Measurements from ENCODE around the gene NHEJ1. TPM values are rescaled to one million over a fixed set of nuclear protein-coding genes. Genes with fewer than 3 reads are reported as not detected.

The NHEJ1 gene
- polyA plus RNA-seq, 1 donor (not counting 4 experiments of a cell fraction or from before 2014, with no cell fraction given), result 13.1 TPM

DNA sequence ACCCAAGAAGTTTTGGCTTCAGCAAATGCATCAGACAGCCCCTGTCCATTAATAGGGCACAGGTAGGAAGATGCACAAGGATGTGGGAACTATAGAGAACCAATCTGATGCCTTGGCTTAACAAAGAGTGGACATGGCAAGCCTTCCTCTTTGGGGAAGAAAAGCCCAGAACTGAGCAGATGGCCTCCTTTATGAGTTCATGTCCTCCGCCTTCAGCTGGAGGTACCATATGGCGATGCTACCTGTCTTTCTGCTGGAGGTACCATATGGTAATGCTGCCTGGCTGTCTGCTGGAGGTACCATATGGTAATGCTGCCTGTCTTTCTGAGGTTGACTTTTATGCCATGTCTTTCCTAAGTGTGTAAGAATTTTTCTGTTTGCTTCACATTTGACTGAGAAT, 23.5 kb upstream of the NHEJ1 start:
- H3K79me2 ChIP-seq (ENCODE audit: control insufficient read depth, insufficient read depth, low read length), result peaks cover 5% of the 10 kb centered on the region
- dilution Hi-C loops (cut with MboI; ENCODE audit: extremely low pct_ligation_motif_present, low sequenced_read_pairs), result no loop called here
- H3K9ac ChIP-seq (ENCODE audit: control insufficient read depth, extremely low read depth, insufficient read depth, low read length), result no peak overlapping the region
- H3K36me3 ChIP-seq (ENCODE audit: control insufficient read depth in 2 of 2, extremely low read depth in 1 of 2, insufficient read depth in 2 of 2, low read length in 2 of 2), result peaks cover 21 to 29% of the 10 kb centered on the region in 2 experiments
- H4K20me1 ChIP-seq (ENCODE audit: control insufficient read depth, extremely low read depth, insufficient read depth, low read length), result no peaks in the 10 kb centered on the region
- no peak overlapping the region for H3K4me2 ChIP-seq (ENCODE audit: control insufficient read depth, extremely low read depth, insufficient read depth, low read depth, low read length)
- no peaks in the 10 kb centered on the region for H3K27me3 ChIP-seq (ENCODE audit: control insufficient read depth, extremely low read depth, insufficient read depth, low read length)
- peaks cover 2% of the 10 kb centered on the region for H3K9me1 ChIP-seq (ENCODE audit: control insufficient read depth, extremely low read depth, insufficient read depth, low read length)
- TF ChIP-seq, protein P1, sequence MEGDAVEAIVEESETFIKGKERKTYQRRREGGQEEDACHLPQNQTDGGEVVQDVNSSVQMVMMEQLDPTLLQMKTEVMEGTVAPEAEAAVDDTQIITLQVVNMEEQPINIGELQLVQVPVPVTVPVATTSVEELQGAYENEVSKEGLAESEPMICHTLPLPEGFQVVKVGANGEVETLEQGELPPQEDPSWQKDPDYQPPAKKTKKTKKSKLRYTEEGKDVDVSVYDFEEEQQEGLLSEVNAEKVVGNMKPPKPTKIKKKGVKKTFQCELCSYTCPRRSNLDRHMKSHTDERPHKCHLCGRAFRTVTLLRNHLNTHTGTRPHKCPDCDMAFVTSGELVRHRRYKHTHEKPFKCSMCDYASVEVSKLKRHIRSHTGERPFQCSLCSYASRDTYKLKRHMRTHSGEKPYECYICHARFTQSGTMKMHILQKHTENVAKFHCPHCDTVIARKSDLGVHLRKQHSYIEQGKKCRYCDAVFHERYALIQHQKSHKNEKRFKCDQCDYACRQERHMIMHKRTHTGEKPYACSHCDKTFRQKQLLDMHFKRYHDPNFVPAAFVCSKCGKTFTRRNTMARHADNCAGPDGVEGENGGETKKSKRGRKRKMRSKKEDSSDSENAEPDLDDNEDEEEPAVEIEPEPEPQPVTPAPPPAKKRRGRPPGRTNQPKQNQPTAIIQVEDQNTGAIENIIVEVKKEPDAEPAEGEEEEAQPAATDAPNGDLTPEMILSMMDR (optimal IDR thresholded peaks at IDR 0.05 in 1 of 3, IDR thresholded peaks at IDR 0.05 in 1 of 3, conservative IDR thresholded peaks at IDR 0.05 in 1 of 3; ENCODE audit: extremely low read depth in 1 of 3, insufficient read depth in 2 of 3, low read length in 3 of 3), result no peak
- TF ChIP-seq EZH2 (IDR thresholded peaks at IDR 0.05; ENCODE audit: low read length), result no peak
- no peaks in the 10 kb centered on the region for H3K9me3 ChIP-seq (ENCODE audit: control insufficient read depth, low read depth, low read length)
- H3K4me3 ChIP-seq (ENCODE audit: control insufficient read depth in 2 of 3, extremely low read depth in 1 of 3, insufficient read depth in 2 of 3, low read depth in 1 of 3, low read length in 3 of 3), result no peak overlapping the region
- FAIRE-seq (no peak), DNase-seq (ENCODE audit: low read depth, low spot score) (no peak)
- H2AFZ ChIP-seq (ENCODE audit: control insufficient read depth, low read length), result no peak overlapping the region
- H3K27ac ChIP-seq (ENCODE audit: control insufficient read depth, insufficient read depth, low read length), result no peak overlapping the region
- peaks cover 3% of the 10 kb centered on the region for H3K4me1 ChIP-seq (ENCODE audit: control insufficient read depth, extremely low read depth, insufficient read depth, low read length)

DNA sequence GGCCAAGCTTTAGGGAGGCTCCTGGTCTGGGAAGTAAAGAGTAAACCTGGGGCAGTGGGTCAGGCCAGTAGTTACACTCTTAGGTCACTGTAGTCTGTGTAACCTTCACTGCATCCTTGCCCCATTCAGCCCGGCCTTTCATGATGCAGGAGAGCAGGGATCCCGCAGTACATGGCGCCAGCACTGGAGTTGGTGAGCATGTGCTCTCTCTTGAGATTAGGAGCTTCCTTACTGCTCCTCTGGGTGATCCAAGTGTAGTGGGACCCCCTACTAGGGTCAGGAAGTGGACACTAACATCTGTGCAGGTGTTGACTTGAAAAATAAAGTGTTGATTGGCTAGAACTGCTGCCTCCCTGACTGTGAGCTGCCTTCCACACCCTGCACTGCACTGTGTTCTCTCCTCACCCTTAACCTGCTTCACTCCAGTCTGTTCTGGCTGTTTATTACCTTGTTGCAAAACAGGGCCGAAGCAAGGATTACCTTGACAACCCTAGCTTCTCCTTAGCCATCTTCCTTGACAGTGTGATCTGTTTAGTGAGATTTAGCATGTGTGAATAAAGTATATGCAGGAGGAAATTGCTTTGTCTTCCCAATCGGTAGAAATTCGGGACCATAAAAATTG, 22.6 kb upstream of the NHEJ1 start:
- H3K9ac ChIP-seq (ENCODE audit: control insufficient read depth, extremely low read depth, insufficient read depth, low read length), result no peak overlapping the region

More for the DNA sequence above, 22.6 kb upstream of the NHEJ1 start:
- FAIRE-seq (no peak), DNase-seq (ENCODE audit: low read depth, low spot score) (no peak)
- Histone ChIP-seq H3K9me3 (ENCODE audit: control insufficient read depth, low read depth, low read length) (no peaks in the 10 kb centered on the region), H2AFZ (ENCODE audit: control insufficient read depth, low read length) (no peak overlapping the region), H3K79me2 (ENCODE audit: control insufficient read depth, insufficient read depth, low read length) (peaks cover 11% of the 10 kb centered on the region), H3K9me1 (ENCODE audit: control insufficient read depth, extremely low read depth, insufficient read depth, low read length) (peaks cover 2% of the 10 kb centered on the region), H3K4me3 (ENCODE audit: control insufficient read depth in 2 of 3, extremely low read depth in 1 of 3, insufficient read depth in 2 of 3, low read depth in 1 of 3, low read length in 3 of 3) (no peak overlapping the region), H3K4me1 (ENCODE audit: control insufficient read depth, extremely low read depth, insufficient read depth, low read length) (peaks cover 8% of the 10 kb centered on the region), H3K4me2 (ENCODE audit: control insufficient read depth, extremely low read depth, insufficient read depth, low read depth, low read length) (no peak overlapping the region), H3K36me3 (ENCODE audit: control insufficient read depth in 2 of 2, extremely low read depth in 1 of 2, insufficient read depth in 2 of 2, low read length in 2 of 2) (peaks cover 21 to 29% of the 10 kb centered on the region in 2 experiments), H3K27me3 (ENCODE audit: control insufficient read depth, extremely low read depth, insufficient read depth, low read length) (no peaks in the 10 kb centered on the region), H3K27ac (ENCODE audit: control insufficient read depth, insufficient read depth, low read length) (no peak overlapping the region), H4K20me1 (ENCODE audit: control insufficient read depth, extremely low read depth, insufficient read depth, low read length) (no peaks in the 10 kb centered on the region)
- dilution Hi-C loops (cut with MboI; ENCODE audit: extremely low pct_ligation_motif_present, low sequenced_read_pairs), result no loop called here
- TF ChIP-seq EZH2 (IDR thresholded peaks at IDR 0.05; ENCODE audit: low read length), result no peak
- TF ChIP-seq, protein P1 (optimal IDR thresholded peaks at IDR 0.05 in 1 of 3, IDR thresholded peaks at IDR 0.05 in 1 of 3, conservative IDR thresholded peaks at IDR 0.05 in 1 of 3; ENCODE audit: extremely low read depth in 1 of 3, insufficient read depth in 2 of 3, low read length in 3 of 3), result no peak
